Tibial nerve (tissue), 4 donors: ENCODE data around the gene ZNF133. TPM values are rescaled to one million over a fixed set of nuclear protein-coding genes. Genes with fewer than 3 reads are reported as not detected.
"Not testable (repeated sequence)": the region's sequence is repeated elsewhere in the genome, so short reads cannot be mapped to it uniquely, and the experiment has no call there.

Experiments
- DNase-seq, 2 donors: peaks; one replicate each; pipeline ENCODE4 v3.0.0-alpha.2; 2019; ENCODE audit warnings: low spot score in 2 of 2
- H3K27ac ChIP-seq, 4 donors: fragments of 200-600 bp; sonication (generic) in 3 of 4; one replicate each; pipeline ENCODE4 v1.5.1; 2017 to 2019; ENCODE audit warnings: mild to moderate bottlenecking in 1 of 4
- H3K27me3 ChIP-seq, 2 donors: fragments of 200-600 bp; sonication (generic) in 1 of 2; one replicate each; pipeline versions ENCODE4 v1.5.1 to v1.6.0; 2017 to 2019
- H3K36me3 ChIP-seq, 3 donors: fragments of 200-600 bp; sonication (generic); one replicate each; pipeline ENCODE4 v1.5.1; 2018 to 2019
- H3K4me1 ChIP-seq, 4 donors: fragments of 200-600 bp; sonication (generic) in 3 of 4; one replicate each; pipeline ENCODE4 v1.5.1; 2017 to 2019
- H3K4me3 ChIP-seq, 4 donors: fragments of 200-600 bp; sonication (generic) in 3 of 4; one replicate each; pipeline ENCODE4 v1.5.1; 2017 to 2019; ENCODE audit warnings: mild to moderate bottlenecking in 1 of 4, moderate library complexity in 1 of 4
- H3K9me3 ChIP-seq, 4 donors: fragments of 200-600 bp; sonication (generic) in 3 of 4; one replicate each; pipeline ENCODE4 v1.5.1; 2017 to 2019
- EP300 ChIP-seq, 2 donors: sonication (generic); formaldehyde crosslinking; IDR thresholded peaks; one replicate each; pipeline ENCODE4 v1.6.1; 2017; ENCODE audit warnings: antibody characterized with exemption in 2 of 2, mild to moderate bottlenecking in 1 of 2
- POLR2A ChIP-seq, 2 donors: fragments of 450-650 bp; IDR thresholded peaks; one replicate each; pipeline ENCODE4 v1.6.1; 2017; ENCODE audit warnings: antibody characterized with exemption in 2 of 2, mild to moderate bottlenecking in 2 of 2, moderate library complexity in 2 of 2
- WGBS, 2 donors: methylation state at CpG; one replicate each; pipeline ENCODE4 v1.1.5; 2018; 5-methylcytosine and 5-hydroxymethylcytosine counted together
- total RNA-seq, 4 donors: library from RNA; depleted of rRNA; stranded (reverse); fragments of >200 nt; gene quantifications; one replicate each; pipeline ENCODE4 v1.1.0, GENCODE V29; 2016
- TF ChIP-seq, protein P1 (sequence below), 5 experiments: fragments of 200-600 bp in 3 of 5; fragments of 450-650 bp in 2 of 5; sonication (generic) in 3 of 5; IDR thresholded peaks; one replicate each; pipeline ENCODE4 v1.5.1; 2016 to 2019; ENCODE audit warnings: antibody characterized with exemption in 5 of 5, mild to moderate bottlenecking in 3 of 5, moderate library complexity in 2 of 5

The ZNF133 gene
- 10 to 100 TPM; 17.3 to 26.4 (median 22.4) TPM for total RNA-seq

DNA sequence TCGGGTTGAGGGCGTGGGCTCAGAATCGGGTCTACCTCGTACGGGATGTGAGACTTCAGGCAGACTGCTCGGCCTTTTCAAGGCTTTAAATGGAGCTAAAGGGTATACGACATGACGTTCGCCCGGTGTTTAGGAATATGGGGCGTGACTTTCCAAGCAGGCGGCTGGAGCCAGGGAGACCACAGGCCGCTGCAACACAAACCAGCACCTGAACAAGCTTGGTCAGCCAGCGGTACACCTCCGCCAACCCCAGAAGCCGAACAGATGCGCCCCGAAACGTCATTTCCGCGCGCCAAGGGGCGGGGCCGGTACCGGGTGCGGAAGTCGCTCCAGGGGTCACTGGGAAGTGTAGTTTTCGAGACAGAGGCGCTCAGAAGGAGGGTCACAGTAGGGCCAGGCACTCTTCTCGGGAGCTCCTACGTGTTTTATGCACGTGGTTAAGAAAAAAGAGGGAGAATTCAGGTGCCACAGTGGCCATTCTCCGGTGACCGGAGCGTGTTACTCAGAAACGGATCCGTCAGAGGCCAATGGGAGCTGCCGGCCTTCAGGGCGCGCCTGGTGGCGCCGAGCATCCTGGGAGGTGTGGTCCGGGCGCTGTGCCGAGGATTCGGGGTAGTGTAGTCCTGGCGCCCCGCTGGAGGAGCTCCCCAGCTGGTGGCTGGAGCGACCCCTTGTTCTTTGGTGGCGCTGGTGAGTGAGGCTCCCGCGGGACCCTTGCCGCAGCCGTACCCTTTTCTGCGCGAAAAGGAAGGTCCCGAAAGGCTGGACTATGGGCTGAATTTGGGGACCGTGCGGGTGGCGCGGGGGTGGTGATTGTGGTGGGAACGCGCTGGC lies at the start of gene ZNF133:
Gene ZNF133, plus strand, starts transcription at position 613 of the 834 bp plus-strand sequence. CDS start 17,160 bp downstream, outside the sequence.
- Histone ChIP-seq H3K4me1 (peaks cover 0 to 20% (median 5%) of the 10 kb centered on the region in 4 donors), H3K36me3 (peaks cover 0 to 24% (median 0%) of the 10 kb centered on the region in 3 donors), H3K4me3 (peak within 1 kb of the TSS; percentile 66 to 95 (median 89)), H3K9me3 (peaks cover 0 to 25% (median 8%) of the 10 kb centered on the region in 4 donors), H3K27me3 (peaks cover 0 to 8% of the 10 kb centered on the region in 2 donors), H3K27ac (peak within 1 kb of the TSS; percentile 93 to 96 (median 96))
- TF ChIP-seq POLR2A (IDR thresholded peaks at IDR 0.05) (peak; percentile 68 to 69), EP300 (IDR thresholded peaks at IDR 0.05) (peak; percentile 84 to 95)
- TF ChIP-seq, protein P1, sequence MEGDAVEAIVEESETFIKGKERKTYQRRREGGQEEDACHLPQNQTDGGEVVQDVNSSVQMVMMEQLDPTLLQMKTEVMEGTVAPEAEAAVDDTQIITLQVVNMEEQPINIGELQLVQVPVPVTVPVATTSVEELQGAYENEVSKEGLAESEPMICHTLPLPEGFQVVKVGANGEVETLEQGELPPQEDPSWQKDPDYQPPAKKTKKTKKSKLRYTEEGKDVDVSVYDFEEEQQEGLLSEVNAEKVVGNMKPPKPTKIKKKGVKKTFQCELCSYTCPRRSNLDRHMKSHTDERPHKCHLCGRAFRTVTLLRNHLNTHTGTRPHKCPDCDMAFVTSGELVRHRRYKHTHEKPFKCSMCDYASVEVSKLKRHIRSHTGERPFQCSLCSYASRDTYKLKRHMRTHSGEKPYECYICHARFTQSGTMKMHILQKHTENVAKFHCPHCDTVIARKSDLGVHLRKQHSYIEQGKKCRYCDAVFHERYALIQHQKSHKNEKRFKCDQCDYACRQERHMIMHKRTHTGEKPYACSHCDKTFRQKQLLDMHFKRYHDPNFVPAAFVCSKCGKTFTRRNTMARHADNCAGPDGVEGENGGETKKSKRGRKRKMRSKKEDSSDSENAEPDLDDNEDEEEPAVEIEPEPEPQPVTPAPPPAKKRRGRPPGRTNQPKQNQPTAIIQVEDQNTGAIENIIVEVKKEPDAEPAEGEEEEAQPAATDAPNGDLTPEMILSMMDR (IDR thresholded peaks at IDR 0.05) = peak in 1 of 5 experiments; percentile 49
- peak; percentile 93 to 97 for DNase-seq
- 1% methylated on average over 32 to 48 of the region's 63 CpGs for WGBS, 2 donors

DNA sequence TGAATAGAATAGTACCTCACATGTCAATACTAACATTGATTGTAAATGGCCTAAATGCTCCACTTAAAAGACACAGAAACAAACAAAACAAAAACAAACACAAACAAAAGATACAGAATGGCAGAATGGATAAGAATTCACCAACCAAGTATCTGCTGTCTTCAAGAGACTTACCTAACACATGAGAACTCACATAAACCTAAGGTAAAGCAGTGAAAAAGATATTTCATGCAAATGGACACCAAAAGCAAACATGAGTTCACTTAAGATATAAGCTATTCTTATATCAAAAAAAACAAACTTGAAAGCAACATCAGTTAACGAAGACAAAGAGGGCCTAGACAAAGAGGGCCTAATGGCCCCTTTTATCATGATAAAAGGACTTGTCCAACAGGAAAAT lies 47.3 kb upstream of the ZNF133 start:
- Histone ChIP-seq H3K4me3 (no peak overlapping the region), H3K4me1 (no peaks in the 10 kb centered on the region), H3K9me3 (peaks cover 0 to 4% (median 0%) of the 10 kb centered on the region in 4 donors), H3K27me3 (no peaks in the 10 kb centered on the region), H3K36me3 (no peaks in the 10 kb centered on the region), H3K27ac (no peak overlapping the region)
- WGBS, 2 donors = 88 to 89% methylated on average over 1 of the region's 1 CpG
- DNase-seq = no peak
- no peak for TF ChIP-seq EP300 (IDR thresholded peaks at IDR 0.05)
- TF ChIP-seq, protein P1 (IDR thresholded peaks at IDR 0.05) = no peak
- TF ChIP-seq POLR2A (IDR thresholded peaks at IDR 0.05) = no peak

DNA sequence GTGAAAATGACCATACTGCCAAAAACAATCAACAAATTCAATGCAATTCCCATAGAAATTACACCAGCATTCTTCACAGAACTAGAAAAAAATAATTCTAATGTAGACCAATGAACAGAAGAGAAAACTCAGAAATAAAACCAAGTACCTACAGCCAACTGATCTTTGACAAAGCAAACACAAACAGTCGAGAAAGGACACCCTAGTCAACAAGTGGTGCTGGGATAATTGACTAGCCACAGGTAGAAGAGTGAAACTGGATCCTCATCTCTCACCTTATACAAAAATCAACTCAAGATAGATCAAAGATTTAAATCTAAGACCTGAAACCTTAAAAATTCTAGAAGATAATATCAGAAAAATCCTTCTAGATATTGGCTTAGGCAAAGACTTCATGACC lies 44.5 kb upstream of the ZNF133 start:
- H3K4me1 ChIP-seq = no peaks in the 10 kb centered on the region
- H3K27me3 ChIP-seq = no peaks in the 10 kb centered on the region
- no peak overlapping the region for H3K4me3 ChIP-seq
- 72 to 73% methylated on average over 1 of the region's 1 CpG for WGBS, 2 donors
- no peak for TF ChIP-seq EP300 (IDR thresholded peaks at IDR 0.05)
- TF ChIP-seq, protein P1 (IDR thresholded peaks at IDR 0.05) = no peak
- no peak for TF ChIP-seq POLR2A (IDR thresholded peaks at IDR 0.05)
- DNase-seq = no peak
- peaks cover 0 to 6% (median 0%) of the 10 kb centered on the region in 4 donors for H3K9me3 ChIP-seq
- no peaks in the 10 kb centered on the region for H3K36me3 ChIP-seq
- no peak overlapping the region for H3K27ac ChIP-seq

DNA sequence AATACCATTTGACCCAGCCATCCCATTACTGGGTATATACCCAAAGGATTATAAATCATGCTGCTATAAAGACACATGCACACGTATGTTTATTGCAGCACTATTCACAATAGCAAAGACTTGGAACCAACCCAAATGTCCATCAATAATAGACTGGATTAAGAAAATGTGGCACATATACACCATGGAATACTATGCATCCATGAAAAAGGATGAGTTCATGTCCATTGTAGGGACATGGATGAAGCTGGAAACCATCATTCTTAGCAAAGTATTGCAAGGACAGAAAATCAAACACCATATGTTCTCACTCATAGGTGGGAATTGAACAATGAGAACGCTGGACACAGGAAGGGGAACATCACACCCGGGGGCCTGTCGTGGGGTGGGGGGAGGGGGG lies 39.8 kb upstream of the ZNF133 start:
- 69 to 80% methylated on average over 4 of the region's 4 CpGs for WGBS, 2 donors
- not testable (repeated sequence) for H3K4me1 ChIP-seq, H3K36me3 ChIP-seq, H3K27ac ChIP-seq, H3K27me3 ChIP-seq, DNase-seq, H3K4me3 ChIP-seq, H3K9me3 ChIP-seq

DNA sequence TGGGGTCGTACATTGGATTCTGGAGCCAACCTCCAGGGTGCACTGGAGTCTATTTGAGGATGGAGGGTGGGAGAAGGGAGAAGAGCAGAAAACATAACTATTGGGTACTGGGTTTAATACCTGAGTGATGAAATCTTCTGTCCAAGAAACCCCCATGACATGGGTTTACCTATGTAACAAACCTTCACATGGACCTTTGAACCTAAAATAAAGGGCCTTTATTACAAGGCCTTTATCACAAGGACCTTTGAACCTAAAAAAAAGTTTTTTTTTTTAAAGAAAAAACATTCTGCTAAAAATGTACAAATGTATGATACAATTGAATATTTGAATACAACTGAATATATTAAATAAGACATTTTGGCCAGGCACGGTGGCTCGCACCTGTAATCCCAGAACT lies 38.1 kb upstream of the ZNF133 start:
- H3K4me3 ChIP-seq = no peak overlapping the region
- WGBS, 2 donors = 87 to 92% methylated on average over 3 of the region's 3 CpGs

More for the DNA sequence above, 38.1 kb upstream of the ZNF133 start:
- Histone ChIP-seq H3K27ac (no peak overlapping the region), H3K9me3 (peaks cover 0 to 6% (median 0%) of the 10 kb centered on the region in 4 donors), H3K27me3 (no peaks in the 10 kb centered on the region), H3K4me1 (no peaks in the 10 kb centered on the region), H3K36me3 (no peaks in the 10 kb centered on the region)
- TF ChIP-seq, protein P1 (IDR thresholded peaks at IDR 0.05) = no peak
- no peak for TF ChIP-seq POLR2A (IDR thresholded peaks at IDR 0.05)
- TF ChIP-seq EP300 (IDR thresholded peaks at IDR 0.05) = no peak
- DNase-seq = no peak
